ENCODE measurements around the gene TARBP1.

DNA sequence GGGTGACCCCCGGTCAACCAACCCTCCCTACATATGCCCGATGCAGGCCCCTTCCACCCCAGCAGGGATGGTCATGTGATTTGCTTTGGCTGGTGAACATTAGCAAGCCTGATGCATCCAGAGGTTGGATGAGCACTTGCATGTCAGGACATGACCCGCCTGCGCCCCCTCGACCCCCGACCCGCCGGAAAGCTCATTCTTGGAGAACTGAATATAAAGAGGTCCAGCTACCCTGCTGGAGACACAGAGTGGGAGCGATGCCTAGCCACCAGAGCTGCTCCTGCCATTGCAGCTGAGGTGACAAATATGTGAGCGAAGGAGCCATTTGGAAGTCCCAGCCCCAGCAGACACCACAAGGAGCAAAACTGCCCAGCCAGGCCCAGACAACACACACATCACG lies 66.1 kb downstream of the TARBP1 start:
- TF ChIP-seq, protein P1, sequence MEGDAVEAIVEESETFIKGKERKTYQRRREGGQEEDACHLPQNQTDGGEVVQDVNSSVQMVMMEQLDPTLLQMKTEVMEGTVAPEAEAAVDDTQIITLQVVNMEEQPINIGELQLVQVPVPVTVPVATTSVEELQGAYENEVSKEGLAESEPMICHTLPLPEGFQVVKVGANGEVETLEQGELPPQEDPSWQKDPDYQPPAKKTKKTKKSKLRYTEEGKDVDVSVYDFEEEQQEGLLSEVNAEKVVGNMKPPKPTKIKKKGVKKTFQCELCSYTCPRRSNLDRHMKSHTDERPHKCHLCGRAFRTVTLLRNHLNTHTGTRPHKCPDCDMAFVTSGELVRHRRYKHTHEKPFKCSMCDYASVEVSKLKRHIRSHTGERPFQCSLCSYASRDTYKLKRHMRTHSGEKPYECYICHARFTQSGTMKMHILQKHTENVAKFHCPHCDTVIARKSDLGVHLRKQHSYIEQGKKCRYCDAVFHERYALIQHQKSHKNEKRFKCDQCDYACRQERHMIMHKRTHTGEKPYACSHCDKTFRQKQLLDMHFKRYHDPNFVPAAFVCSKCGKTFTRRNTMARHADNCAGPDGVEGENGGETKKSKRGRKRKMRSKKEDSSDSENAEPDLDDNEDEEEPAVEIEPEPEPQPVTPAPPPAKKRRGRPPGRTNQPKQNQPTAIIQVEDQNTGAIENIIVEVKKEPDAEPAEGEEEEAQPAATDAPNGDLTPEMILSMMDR (IDR thresholded peaks at IDR 0.05): no peak
- no peak for TF ChIP-seq POLR2A (IDR thresholded peaks at IDR 0.05)

Measured in thyroid gland (tissue), 4 donors.